K562 (cell line): ENCODE results near the gene FKBP8. TPM values are rescaled to one million over a fixed set of nuclear protein-coding genes. Genes with fewer than 3 reads are reported as not detected.

Experiments
- DDX20 ChIP-seq: fragments of 450-650 bp; IDR thresholded peaks from 2 replicates; pipeline ENCODE4 v1.6.1; 2016; ENCODE audit warnings: missing genetic modification characterization, low read depth, mild to moderate bottlenecking, missing compliant biosample characterization, moderate library complexity
- HIVEP1 ChIP-seq: fragments of 250-450 bp; sonication (Bioruptor Pico); IDR thresholded peaks from 2 replicates; pipeline ENCODE4 v1.4.0; 2020; ENCODE audit warnings: mild to moderate bottlenecking
- ILF3 ChIP-seq: fragments of 450-650 bp; IDR thresholded peaks from 2 replicates; pipeline ENCODE4 v1.6.1; 2018; ENCODE audit warnings: antibody characterized with exemption, mild to moderate bottlenecking, moderate library complexity, borderline replicate concordance
- JUND ChIP-seq, 2 experiments: IDR thresholded peaks; 2 replicates in 1 of 2; 3 replicates in 1 of 2; pipeline ENCODE4 v1.6.1; 2011; ENCODE audit warnings: borderline replicate concordance in 2 of 2, low read depth in 2 of 2, low read length in 2 of 2, improper control_type of control experiment in 1 of 2, missing biosample characterization in 1 of 2, missing genetic modification characterization in 1 of 2, missing genetic modification reagents in 1 of 2
- NCOR1 ChIP-seq: fragments of 450-650 bp; IDR thresholded peaks from 2 replicates; pipeline ENCODE4 v1.6.1; 2016; ENCODE audit warnings: mild to moderate bottlenecking, moderate library complexity
- NR1H2 ChIP-seq: sonication (generic); formaldehyde crosslinking; IDR thresholded peaks from 2 replicates; pipeline ENCODE4 v1.4.0; 2020; ENCODE audit warnings: mild to moderate bottlenecking, missing genetic modification reagents
- PPARD ChIP-seq: fragments of 250-450 bp; sonication (Bioruptor Pico); IDR thresholded peaks from 2 replicates; pipeline ENCODE4 v1.8.0; 2022; ENCODE audit warnings: inconsistent platforms, mild to moderate bottlenecking, moderate library complexity
- SRSF7 ChIP-seq: fragments of 200-400 bp; formaldehyde crosslinking; optimal IDR thresholded peaks from 2 replicates; pipeline ENCODE3; 2017; ENCODE audit warnings: mild to moderate bottlenecking, low read depth, low read length
- ZNF445 ChIP-seq: fragments of 250-450 bp; sonication (Bioruptor Pico); IDR thresholded peaks from 2 replicates; pipeline ENCODE4 v1.4.0; 2020; ENCODE audit warnings: low read depth, mild to moderate bottlenecking, moderate library complexity
- polyA plus RNA-seq, 8 experiments: library from polyadenylated mRNA; depleted of rRNA in 4 of 8; stranded (reverse) in 5 of 8; unstranded in 3 of 8; fragments of >200 nt; fragmentation: Nextera tagmentation in 2 of 8; fragmentation: Illumina TruSeq in 1 of 8; extraction: Ambion mirVana in 2 of 8; extraction: Trizol in 1 of 8; gene quantifications; 2 replicates each; pipeline versions ENCODE4 v1.2.1 to v1.2.3, GENCODE V29; 2011 to 2014; ENCODE audit warnings: inconsistent platforms in 1 of 8, missing spikeins in 1 of 8
- total RNA-seq, 7 experiments: library from RNA; depleted of rRNA in 6 of 7; stranded (reverse); fragments of >200 nt in 6 of 7; fragmentation: Illumina TruSeq in 2 of 7; extraction: Trizol in 2 of 7; gene quantifications; 2 replicates each; pipeline versions ENCODE4 v1.2.1 to v1.2.3, GENCODE V29; 2011 to 2021; ENCODE audit warnings: low replicate concordance in 1 of 7
- TF ChIP-seq, protein P1 (sequence below): IDR thresholded peaks from 2 replicates; pipeline ENCODE4 v1.6.1; 2014; ENCODE audit warnings: antibody characterized with exemption
- TF ChIP-seq, protein P2 (sequence below): fragments of 200-600 bp; sonication (generic); IDR thresholded peaks from one replicate; pipeline ENCODE4 v1.6.1; 2012; ENCODE audit warnings: mild to moderate bottlenecking, low read depth, low read length, inconsistent platforms
- TF ChIP-seq, protein P3 (sequence below), 2 experiments: fragments of 200-800 bp in 1 of 2; sonication (Bioruptor generic) in 1 of 2; sonication (generic) in 1 of 2; formaldehyde crosslinking in 1 of 2; IDR thresholded peaks in 1 of 2; conservative IDR thresholded peaks in 1 of 2; 2 replicates each; pipeline versions ENCODE4 v1.5.0 to v1.6.1; 2016 to 2020; ENCODE audit warnings: missing compliant biosample characterization in 1 of 2, missing genetic modification characterization in 1 of 2, missing genetic modification reagents in 1 of 2

Gene FKBP8
- total and polyA plus RNA-seq, 9 of the 15 experiments (the other 6 are each of a cell fraction or from before 2014, with no cell fraction given): 0.46 to 236 (median 104) TPM

DNA sequence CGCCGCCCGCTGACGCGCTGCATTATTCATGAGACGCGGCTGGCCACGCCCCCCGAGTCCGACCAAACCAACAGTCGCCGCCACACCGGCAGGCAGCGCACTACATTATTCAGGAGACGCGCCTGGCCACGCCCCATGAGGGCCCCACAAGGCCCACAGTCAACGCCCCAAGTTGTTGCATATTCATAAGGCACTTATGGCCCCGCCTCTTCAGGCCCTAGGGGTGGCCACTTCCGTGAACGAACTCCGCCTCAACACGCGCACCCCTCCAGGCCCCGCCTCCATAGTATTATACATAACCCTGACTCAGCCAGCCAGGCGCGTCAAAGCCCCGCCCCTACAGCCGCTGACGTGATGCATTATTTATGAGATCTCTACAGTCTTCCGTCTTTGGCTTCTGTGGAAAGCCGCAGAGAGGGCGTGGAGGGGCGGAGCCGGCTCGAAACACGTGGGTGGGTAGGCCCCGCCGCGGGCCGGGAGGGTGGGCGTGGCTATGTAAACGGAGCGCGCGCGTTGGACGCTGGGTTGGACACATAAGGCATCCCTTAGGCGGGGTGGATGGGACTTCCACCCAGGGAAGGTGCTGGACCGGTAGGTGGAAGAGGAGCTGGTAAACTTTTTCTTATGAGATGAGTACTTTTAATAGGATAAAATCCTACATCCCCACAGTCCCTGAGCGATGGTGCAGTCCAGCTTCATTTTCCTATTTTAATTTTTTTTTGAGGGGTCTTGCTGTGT is 21.1 kb downstream of the FKBP8 start (continued):
- TF ChIP-seq JUND (IDR thresholded peaks at IDR 0.05; ENCODE audit: borderline replicate concordance, low read depth, low read length) (peak; percentile 73), JUND (tag; IDR thresholded peaks at IDR 0.05; ENCODE audit: borderline replicate concordance, low read depth, low read length) (peak; percentile 66; the same call in 1 of the 3 replicates), DDX20 (tag) (no peak), ILF3 (no peak), NR1H2 (CRISPR knock-in tag) (no peak), PPARD (CRISPR knock-in tag) (no peak), HIVEP1 (no peak), NCOR1 (no peak), ZNF445 (no peak), SRSF7 (no peak)
- TF ChIP-seq, protein P1, sequence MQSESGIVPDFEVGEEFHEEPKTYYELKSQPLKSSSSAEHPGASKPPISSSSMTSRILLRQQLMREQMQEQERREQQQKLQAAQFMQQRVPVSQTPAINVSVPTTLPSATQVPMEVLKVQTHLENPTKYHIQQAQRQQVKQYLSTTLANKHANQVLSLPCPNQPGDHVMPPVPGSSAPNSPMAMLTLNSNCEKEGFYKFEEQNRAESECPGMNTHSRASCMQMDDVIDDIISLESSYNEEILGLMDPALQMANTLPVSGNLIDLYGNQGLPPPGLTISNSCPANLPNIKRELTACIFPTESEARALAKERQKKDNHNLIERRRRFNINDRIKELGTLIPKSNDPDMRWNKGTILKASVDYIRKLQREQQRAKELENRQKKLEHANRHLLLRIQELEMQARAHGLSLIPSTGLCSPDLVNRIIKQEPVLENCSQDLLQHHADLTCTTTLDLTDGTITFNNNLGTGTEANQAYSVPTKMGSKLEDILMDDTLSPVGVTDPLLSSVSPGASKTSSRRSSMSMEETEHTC: no peak
- TF ChIP-seq, protein P2, sequence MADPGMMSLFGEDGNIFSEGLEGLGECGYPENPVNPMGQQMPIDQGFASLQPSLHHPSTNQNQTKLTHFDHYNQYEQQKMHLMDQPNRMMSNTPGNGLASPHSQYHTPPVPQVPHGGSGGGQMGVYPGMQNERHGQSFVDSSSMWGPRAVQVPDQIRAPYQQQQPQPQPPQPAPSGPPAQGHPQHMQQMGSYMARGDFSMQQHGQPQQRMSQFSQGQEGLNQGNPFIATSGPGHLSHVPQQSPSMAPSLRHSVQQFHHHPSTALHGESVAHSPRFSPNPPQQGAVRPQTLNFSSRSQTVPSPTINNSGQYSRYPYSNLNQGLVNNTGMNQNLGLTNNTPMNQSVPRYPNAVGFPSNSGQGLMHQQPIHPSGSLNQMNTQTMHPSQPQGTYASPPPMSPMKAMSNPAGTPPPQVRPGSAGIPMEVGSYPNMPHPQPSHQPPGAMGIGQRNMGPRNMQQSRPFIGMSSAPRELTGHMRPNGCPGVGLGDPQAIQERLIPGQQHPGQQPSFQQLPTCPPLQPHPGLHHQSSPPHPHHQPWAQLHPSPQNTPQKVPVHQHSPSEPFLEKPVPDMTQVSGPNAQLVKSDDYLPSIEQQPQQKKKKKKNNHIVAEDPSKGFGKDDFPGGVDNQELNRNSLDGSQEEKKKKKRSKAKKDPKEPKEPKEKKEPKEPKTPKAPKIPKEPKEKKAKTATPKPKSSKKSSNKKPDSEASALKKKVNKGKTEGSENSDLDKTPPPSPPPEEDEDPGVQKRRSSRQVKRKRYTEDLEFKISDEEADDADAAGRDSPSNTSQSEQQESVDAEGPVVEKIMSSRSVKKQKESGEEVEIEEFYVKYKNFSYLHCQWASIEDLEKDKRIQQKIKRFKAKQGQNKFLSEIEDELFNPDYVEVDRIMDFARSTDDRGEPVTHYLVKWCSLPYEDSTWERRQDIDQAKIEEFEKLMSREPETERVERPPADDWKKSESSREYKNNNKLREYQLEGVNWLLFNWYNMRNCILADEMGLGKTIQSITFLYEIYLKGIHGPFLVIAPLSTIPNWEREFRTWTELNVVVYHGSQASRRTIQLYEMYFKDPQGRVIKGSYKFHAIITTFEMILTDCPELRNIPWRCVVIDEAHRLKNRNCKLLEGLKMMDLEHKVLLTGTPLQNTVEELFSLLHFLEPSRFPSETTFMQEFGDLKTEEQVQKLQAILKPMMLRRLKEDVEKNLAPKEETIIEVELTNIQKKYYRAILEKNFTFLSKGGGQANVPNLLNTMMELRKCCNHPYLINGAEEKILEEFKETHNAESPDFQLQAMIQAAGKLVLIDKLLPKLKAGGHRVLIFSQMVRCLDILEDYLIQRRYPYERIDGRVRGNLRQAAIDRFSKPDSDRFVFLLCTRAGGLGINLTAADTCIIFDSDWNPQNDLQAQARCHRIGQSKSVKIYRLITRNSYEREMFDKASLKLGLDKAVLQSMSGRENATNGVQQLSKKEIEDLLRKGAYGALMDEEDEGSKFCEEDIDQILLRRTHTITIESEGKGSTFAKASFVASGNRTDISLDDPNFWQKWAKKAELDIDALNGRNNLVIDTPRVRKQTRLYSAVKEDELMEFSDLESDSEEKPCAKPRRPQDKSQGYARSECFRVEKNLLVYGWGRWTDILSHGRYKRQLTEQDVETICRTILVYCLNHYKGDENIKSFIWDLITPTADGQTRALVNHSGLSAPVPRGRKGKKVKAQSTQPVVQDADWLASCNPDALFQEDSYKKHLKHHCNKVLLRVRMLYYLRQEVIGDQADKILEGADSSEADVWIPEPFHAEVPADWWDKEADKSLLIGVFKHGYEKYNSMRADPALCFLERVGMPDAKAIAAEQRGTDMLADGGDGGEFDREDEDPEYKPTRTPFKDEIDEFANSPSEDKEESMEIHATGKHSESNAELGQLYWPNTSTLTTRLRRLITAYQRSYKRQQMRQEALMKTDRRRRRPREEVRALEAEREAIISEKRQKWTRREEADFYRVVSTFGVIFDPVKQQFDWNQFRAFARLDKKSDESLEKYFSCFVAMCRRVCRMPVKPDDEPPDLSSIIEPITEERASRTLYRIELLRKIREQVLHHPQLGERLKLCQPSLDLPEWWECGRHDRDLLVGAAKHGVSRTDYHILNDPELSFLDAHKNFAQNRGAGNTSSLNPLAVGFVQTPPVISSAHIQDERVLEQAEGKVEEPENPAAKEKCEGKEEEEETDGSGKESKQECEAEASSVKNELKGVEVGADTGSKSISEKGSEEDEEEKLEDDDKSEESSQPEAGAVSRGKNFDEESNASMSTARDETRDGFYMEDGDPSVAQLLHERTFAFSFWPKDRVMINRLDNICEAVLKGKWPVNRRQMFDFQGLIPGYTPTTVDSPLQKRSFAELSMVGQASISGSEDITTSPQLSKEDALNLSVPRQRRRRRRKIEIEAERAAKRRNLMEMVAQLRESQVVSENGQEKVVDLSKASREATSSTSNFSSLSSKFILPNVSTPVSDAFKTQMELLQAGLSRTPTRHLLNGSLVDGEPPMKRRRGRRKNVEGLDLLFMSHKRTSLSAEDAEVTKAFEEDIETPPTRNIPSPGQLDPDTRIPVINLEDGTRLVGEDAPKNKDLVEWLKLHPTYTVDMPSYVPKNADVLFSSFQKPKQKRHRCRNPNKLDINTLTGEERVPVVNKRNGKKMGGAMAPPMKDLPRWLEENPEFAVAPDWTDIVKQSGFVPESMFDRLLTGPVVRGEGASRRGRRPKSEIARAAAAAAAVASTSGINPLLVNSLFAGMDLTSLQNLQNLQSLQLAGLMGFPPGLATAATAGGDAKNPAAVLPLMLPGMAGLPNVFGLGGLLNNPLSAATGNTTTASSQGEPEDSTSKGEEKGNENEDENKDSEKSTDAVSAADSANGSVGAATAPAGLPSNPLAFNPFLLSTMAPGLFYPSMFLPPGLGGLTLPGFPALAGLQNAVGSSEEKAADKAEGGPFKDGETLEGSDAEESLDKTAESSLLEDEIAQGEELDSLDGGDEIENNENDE: no peak
- TF ChIP-seq, protein P3, sequence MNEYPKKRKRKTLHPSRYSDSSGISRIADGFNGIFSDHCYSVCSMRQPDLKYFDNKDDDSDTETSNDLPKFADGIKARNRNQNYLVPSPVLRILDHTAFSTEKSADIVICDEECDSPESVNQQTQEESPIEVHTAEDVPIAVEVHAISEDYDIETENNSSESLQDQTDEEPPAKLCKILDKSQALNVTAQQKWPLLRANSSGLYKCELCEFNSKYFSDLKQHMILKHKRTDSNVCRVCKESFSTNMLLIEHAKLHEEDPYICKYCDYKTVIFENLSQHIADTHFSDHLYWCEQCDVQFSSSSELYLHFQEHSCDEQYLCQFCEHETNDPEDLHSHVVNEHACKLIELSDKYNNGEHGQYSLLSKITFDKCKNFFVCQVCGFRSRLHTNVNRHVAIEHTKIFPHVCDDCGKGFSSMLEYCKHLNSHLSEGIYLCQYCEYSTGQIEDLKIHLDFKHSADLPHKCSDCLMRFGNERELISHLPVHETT (CRISPR knock-in tag; conservative IDR thresholded peaks at IDR 0.05 in 1 of 2, IDR thresholded peaks at IDR 0.05 in 1 of 2): no peak; a peak in 1 of 4 replicates
